GM23338 (cell line): ENCODE data around the gene F3. TPM values are rescaled to one million over a fixed set of nuclear protein-coding genes. Genes with fewer than 3 reads are reported as not detected.

ENCODE experiments used
- ATAC-seq: fragments of 200-7000 bp; cut with Tn5 transposase; 3 replicates; pipeline ENCODE4 v1.9.1; 2020
- DNase-seq: peaks from one replicate; pipeline ENCODE4 v3.0.0-alpha.2; 2015; ENCODE audit warnings: low spot score
- H2AFZ ChIP-seq: fragments of 200-600 bp; sonication (generic); 2 replicates; pipeline ENCODE4 v1.8.0; 2016; ENCODE audit warnings: antibody characterized with exemption, mild to moderate bottlenecking, moderate library complexity
- H3F3A ChIP-seq: fragments of 200-600 bp; sonication (generic); replicated peaks from 2 replicates; pipeline ENCODE4 v1.8.0; 2017; ENCODE audit warnings: antibody characterized with exemption, mixed run types, low read depth
- H3K27ac ChIP-seq: fragments of 200-600 bp; sonication (generic); 2 replicates; pipeline ENCODE4 v1.6.1; 2016; ENCODE audit warnings: low read depth
- H3K27me3 ChIP-seq: fragments of 200-600 bp; sonication (generic); 2 replicates; pipeline ENCODE4 v1.8.0; 2016; ENCODE audit warnings: mild to moderate bottlenecking, mixed run types, moderate library complexity; ENCODE audit not compliant: insufficient read depth
- H3K36me3 ChIP-seq: fragments of 200-600 bp; sonication (generic); 2 replicates; pipeline ENCODE4 v1.8.0; 2016; ENCODE audit warnings: mild to moderate bottlenecking; ENCODE audit not compliant: insufficient read depth
- H3K4me1 ChIP-seq: fragments of 200-600 bp; sonication (generic); 2 replicates; pipeline ENCODE4 v1.8.0; 2016; ENCODE audit warnings: mild to moderate bottlenecking, moderate library complexity; ENCODE audit not compliant: insufficient read depth
- H3K4me2 ChIP-seq: fragments of 200-600 bp; sonication (generic); 2 replicates; pipeline ENCODE4 v1.7.1; 2017; ENCODE audit warnings: mixed run types
- H3K4me3 ChIP-seq: fragments of 200-600 bp; sonication (generic); 2 replicates; pipeline ENCODE4 v1.6.1; 2016; ENCODE audit warnings: mixed run types
- H3K79me2 ChIP-seq: fragments of 200-600 bp; sonication (generic); replicated peaks from 2 replicates; pipeline ENCODE4 v1.8.0; 2017; ENCODE audit warnings: mild to moderate bottlenecking; ENCODE audit not compliant: insufficient read depth
- H3K9me2 ChIP-seq: fragments of 200-600 bp; sonication (generic); 2 replicates; pipeline ENCODE4 v1.8.0; 2017; ENCODE audit not compliant: insufficient read depth
- H4K20me1 ChIP-seq: fragments of 200-600 bp; sonication (generic); replicated peaks from 2 replicates; pipeline ENCODE4 v1.8.0; 2017; ENCODE audit warnings: mild to moderate bottlenecking; ENCODE audit not compliant: insufficient read depth
- H3K27ac Mint-ChIP-seq: 2 replicates; pipeline ENCODE4 v1.8.0; 2020; ENCODE audit warnings: inconsistent platforms, mild to moderate bottlenecking, moderate library complexity, mixed read lengths
- H3K27me3 Mint-ChIP-seq: 3 replicates; pipeline ENCODE4 v1.8.0; 2022; ENCODE audit warnings: low read depth, mild to moderate bottlenecking, moderate library complexity, mixed read lengths, inconsistent platforms; ENCODE audit not compliant: insufficient read depth, poor library complexity
- H3K36me3 Mint-ChIP-seq: 3 replicates; pipeline ENCODE4 v1.8.0; 2021; ENCODE audit warnings: low read depth, mild to moderate bottlenecking, inconsistent platforms, moderate library complexity, mixed read lengths
- H3K4me1 Mint-ChIP-seq: 3 replicates; pipeline ENCODE4 v1.8.0; 2020; ENCODE audit warnings: mild to moderate bottlenecking, inconsistent platforms, mixed read lengths
- H3K4me3 Mint-ChIP-seq: 3 replicates; pipeline ENCODE4 v1.8.0; 2021; ENCODE audit warnings: moderate library complexity, mild to moderate bottlenecking, inconsistent platforms, mixed read lengths
- H3K9me3 Mint-ChIP-seq: 3 replicates; pipeline ENCODE4 v1.8.0; 2020; ENCODE audit warnings: moderate library complexity, mild to moderate bottlenecking, inconsistent platforms, mixed read lengths
- EZH2phosphoT487 ChIP-seq: fragments of 200-600 bp; sonication (generic); IDR thresholded peaks from one replicate; pipeline ENCODE4 v1.8.1; 2018; ENCODE audit warnings: antibody characterized with exemption; ENCODE audit not compliant: unreplicated experiment
- NANOG ChIP-seq: IDR thresholded peaks from 2 replicates; pipeline ENCODE4 v1.6.1; 2016; ENCODE audit warnings: antibody characterized with exemption, borderline replicate concordance
- STAT1 ChIP-seq: IDR thresholded peaks from one replicate; pipeline ENCODE4 v1.6.1; 2016; ENCODE audit warnings: antibody characterized with exemption; ENCODE audit not compliant: unreplicated experiment
- ZNF331 ChIP-seq: fragments of 250-450 bp; sonication (Bioruptor Pico); IDR thresholded peaks from 2 replicates; pipeline ENCODE4 v1.5.0; 2020; ENCODE audit warnings: low read depth, mild to moderate bottlenecking, moderate library complexity
- polyA plus RNA-seq: library from polyadenylated mRNA; unstranded; fragments of >200 nt; fragmentation: Nextera tagmentation; extraction: Ambion mirVana; gene quantifications from 2 replicates; pipeline ENCODE4 v1.2.1, GENCODE V29; 2016
- total RNA-seq: library from RNA; depleted of rRNA; stranded (reverse); fragments of >200 nt; shearing (Covaris generic); gene quantifications from 2 replicates; pipeline ENCODE4 v1.2.3, GENCODE V29; 2014
- TF ChIP-seq, protein P1 (sequence below), 2 experiments: fragments of 200-600 bp in 1 of 2; sonication (generic) in 1 of 2; conservative IDR thresholded peaks; 2 replicates each; pipeline versions ENCODE4 v1.5.1 to v1.6.1; 2016 to 2017; ENCODE audit warnings: antibody characterized with exemption in 2 of 2, low read depth in 2 of 2, mild to moderate bottlenecking in 2 of 2, moderate library complexity in 1 of 2
- TF ChIP-seq, protein P2 (sequence below): IDR thresholded peaks from one replicate; pipeline ENCODE4 v1.6.1; 2018; ENCODE audit warnings: antibody characterized with exemption; ENCODE audit not compliant: unreplicated experiment
- TF ChIP-seq, protein P3 (sequence below): fragments of 250-450 bp; sonication (Bioruptor Pico); IDR thresholded peaks from 2 replicates; pipeline ENCODE4 v1.5.0; 2020; ENCODE audit warnings: mild to moderate bottlenecking, moderate library complexity

Gene F3
- total and polyA plus RNA-seq, 2 experiments from 2014 or later, result 6.9 to 9.7 TPM

DNA sequence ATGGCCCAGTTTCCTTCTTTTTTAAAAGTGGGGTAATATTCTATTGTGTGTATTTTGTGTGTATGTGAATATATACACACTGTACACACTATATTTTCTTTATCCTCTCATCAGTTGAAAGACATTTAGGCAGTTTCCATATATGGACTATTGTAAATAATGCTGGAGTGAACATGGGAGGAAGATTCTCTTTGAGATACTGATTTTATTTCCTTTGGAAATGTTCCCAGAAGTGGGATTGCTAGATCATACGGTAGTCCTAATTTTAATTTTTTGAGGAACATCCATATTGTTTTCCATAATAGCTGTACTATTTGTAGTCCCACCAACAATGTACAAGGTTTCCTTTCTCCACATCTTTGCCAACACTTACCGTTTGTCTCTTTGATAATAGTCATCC is 51.0 kb downstream of the F3 start:
- Histone ChIP-seq H3K9me2 (no peaks in the 10 kb centered on the region), H2AFZ (no peak overlapping the region), H3F3A (no peaks in the 10 kb centered on the region), H3K27ac (no peak overlapping the region), H4K20me1 (no peaks in the 10 kb centered on the region), H3K79me2 (no peaks in the 10 kb centered on the region), H3K4me3 (no peak overlapping the region), H3K36me3 (no peaks in the 10 kb centered on the region), H3K4me1 (no peaks in the 10 kb centered on the region), H3K27me3 (no peaks in the 10 kb centered on the region), H3K4me2 (no peak overlapping the region)
- Mint-ChIP-seq H3K4me1 (peaks cover 5% of the 10 kb centered on the region; the same call in 2 of the 3 replicates), H3K4me3 (no peak overlapping the region), H3K27ac (no peak overlapping the region), H3K9me3 (no peaks in the 10 kb centered on the region), H3K27me3 (peaks cover 2% of the 10 kb centered on the region), H3K36me3 (peaks cover 15% of the 10 kb centered on the region; the same call in 2 of the 3 replicates)
- no peak for TF ChIP-seq EZH2phosphoT487
- no peak for TF ChIP-seq ZNF331 (CRISPR knock-in tag)
- TF ChIP-seq, protein P1, sequence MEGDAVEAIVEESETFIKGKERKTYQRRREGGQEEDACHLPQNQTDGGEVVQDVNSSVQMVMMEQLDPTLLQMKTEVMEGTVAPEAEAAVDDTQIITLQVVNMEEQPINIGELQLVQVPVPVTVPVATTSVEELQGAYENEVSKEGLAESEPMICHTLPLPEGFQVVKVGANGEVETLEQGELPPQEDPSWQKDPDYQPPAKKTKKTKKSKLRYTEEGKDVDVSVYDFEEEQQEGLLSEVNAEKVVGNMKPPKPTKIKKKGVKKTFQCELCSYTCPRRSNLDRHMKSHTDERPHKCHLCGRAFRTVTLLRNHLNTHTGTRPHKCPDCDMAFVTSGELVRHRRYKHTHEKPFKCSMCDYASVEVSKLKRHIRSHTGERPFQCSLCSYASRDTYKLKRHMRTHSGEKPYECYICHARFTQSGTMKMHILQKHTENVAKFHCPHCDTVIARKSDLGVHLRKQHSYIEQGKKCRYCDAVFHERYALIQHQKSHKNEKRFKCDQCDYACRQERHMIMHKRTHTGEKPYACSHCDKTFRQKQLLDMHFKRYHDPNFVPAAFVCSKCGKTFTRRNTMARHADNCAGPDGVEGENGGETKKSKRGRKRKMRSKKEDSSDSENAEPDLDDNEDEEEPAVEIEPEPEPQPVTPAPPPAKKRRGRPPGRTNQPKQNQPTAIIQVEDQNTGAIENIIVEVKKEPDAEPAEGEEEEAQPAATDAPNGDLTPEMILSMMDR (conservative IDR thresholded peaks at IDR 0.05; ENCODE audit: low read depth in 2 of 2), result no peak
- TF ChIP-seq, protein P2, sequence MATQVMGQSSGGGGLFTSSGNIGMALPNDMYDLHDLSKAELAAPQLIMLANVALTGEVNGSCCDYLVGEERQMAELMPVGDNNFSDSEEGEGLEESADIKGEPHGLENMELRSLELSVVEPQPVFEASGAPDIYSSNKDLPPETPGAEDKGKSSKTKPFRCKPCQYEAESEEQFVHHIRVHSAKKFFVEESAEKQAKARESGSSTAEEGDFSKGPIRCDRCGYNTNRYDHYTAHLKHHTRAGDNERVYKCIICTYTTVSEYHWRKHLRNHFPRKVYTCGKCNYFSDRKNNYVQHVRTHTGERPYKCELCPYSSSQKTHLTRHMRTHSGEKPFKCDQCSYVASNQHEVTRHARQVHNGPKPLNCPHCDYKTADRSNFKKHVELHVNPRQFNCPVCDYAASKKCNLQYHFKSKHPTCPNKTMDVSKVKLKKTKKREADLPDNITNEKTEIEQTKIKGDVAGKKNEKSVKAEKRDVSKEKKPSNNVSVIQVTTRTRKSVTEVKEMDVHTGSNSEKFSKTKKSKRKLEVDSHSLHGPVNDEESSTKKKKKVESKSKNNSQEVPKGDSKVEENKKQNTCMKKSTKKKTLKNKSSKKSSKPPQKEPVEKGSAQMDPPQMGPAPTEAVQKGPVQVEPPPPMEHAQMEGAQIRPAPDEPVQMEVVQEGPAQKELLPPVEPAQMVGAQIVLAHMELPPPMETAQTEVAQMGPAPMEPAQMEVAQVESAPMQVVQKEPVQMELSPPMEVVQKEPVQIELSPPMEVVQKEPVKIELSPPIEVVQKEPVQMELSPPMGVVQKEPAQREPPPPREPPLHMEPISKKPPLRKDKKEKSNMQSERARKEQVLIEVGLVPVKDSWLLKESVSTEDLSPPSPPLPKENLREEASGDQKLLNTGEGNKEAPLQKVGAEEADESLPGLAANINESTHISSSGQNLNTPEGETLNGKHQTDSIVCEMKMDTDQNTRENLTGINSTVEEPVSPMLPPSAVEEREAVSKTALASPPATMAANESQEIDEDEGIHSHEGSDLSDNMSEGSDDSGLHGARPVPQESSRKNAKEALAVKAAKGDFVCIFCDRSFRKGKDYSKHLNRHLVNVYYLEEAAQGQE, result no peak
- TF ChIP-seq STAT1, result no peak
- TF ChIP-seq NANOG, result no peak
- TF ChIP-seq, protein P3, sequence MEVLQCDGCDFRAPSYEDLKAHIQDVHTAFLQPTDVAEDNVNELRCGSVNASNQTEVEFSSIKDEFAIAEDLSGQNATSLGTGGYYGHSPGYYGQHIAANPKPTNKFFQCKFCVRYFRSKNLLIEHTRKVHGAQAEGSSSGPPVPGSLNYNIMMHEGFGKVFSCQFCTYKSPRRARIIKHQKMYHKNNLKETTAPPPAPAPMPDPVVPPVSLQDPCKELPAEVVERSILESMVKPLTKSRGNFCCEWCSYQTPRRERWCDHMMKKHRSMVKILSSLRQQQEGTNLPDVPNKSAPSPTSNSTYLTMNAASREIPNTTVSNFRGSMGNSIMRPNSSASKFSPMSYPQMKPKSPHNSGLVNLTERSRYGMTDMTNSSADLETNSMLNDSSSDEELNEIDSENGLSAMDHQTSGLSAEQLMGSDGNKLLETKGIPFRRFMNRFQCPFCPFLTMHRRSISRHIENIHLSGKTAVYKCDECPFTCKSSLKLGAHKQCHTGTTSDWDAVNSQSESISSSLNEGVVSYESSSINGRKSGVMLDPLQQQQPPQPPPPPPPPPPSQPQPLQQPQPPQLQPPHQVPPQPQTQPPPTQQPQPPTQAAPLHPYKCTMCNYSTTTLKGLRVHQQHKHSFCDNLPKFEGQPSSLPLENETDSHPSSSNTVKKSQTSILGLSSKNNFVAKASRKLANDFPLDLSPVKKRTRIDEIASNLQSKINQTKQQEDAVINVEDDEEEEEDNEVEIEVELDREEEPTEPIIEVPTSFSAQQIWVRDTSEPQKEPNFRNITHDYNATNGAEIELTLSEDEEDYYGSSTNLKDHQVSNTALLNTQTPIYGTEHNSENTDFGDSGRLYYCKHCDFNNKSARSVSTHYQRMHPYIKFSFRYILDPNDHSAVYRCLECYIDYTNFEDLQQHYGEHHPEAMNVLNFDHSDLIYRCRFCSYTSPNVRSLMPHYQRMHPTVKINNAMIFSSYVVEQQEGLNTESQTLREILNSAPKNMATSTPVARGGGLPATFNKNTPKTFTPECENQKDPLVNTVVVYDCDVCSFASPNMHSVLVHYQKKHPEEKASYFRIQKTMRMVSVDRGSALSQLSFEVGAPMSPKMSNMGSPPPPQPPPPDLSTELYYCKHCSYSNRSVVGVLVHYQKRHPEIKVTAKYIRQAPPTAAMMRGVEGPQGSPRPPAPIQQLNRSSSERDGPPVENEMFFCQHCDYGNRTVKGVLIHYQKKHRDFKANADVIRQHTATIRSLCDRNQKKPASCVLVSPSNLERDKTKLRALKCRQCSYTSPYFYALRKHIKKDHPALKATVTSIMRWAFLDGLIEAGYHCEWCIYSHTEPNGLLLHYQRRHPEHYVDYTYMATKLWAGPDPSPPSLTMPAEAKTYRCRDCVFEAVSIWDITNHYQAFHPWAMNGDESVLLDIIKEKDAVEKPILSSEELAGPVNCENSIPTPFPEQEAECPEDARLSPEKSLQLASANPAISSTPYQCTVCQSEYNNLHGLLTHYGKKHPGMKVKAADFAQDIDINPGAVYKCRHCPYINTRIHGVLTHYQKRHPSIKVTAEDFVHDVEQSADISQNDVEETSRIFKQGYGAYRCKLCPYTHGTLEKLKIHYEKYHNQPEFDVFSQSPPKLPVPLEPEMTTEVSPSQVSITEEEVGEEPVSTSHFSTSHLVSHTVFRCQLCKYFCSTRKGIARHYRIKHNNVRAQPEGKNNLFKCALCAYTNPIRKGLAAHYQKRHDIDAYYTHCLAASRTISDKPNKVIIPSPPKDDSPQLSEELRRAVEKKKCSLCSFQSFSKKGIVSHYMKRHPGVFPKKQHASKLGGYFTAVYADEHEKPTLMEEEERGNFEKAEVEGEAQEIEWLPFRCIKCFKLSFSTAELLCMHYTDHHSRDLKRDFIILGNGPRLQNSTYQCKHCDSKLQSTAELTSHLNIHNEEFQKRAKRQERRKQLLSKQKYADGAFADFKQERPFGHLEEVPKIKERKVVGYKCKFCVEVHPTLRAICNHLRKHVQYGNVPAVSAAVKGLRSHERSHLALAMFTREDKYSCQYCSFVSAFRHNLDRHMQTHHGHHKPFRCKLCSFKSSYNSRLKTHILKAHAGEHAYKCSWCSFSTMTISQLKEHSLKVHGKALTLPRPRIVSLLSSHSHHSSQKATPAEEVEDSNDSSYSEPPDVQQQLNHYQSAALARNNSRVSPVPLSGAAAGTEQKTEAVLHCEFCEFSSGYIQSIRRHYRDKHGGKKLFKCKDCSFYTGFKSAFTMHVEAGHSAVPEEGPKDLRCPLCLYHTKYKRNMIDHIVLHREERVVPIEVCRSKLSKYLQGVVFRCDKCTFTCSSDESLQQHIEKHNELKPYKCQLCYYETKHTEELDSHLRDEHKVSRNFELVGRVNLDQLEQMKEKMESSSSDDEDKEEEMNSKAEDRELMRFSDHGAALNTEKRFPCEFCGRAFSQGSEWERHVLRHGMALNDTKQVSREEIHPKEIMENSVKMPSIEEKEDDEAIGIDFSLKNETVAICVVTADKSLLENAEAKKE (CRISPR knock-in tag), result no peak
- no peak for ATAC-seq
- no peak for DNase-seq
